Activated B cell treated with CpG ODN at 0.5 μM for 24 hours (primary cell): ENCODE measurements around the gene NASP. TPM values are rescaled to one million over a fixed set of nuclear protein-coding genes. Genes with fewer than 3 reads are reported as not detected.

Experiments
- ATAC-seq: fragments of 200-7000 bp; cut with Tn5 transposase; one replicate; pipeline ENCODE4 v1.10.0; 2021; ENCODE audit warnings: low read depth, mild to moderate bottlenecking, moderate library complexity
- CTCF ChIA-PET: fragments of 350-600 bp; sonication (Branson Sonifier 250); formaldehyde crosslinking; loops from one replicate; lab custom pipeline; 2021; ENCODE audit warnings: antibody characterized with exemption; lab: Charles Lee
- POLR2A ChIA-PET: fragments of 350-600 bp; sonication (Branson Sonifier 250); formaldehyde crosslinking; loops from one replicate; lab custom pipeline; 2021; ENCODE audit warnings: antibody characterized with exemption; lab: Charles Lee
- DNase-seq: peaks from one replicate; pipeline ENCODE4 v3.0.0; 2022
- H3K27ac Mint-ChIP-seq: one replicate; pipeline ENCODE4 v1.8.0; 2020; ENCODE audit warnings: mixed read lengths
- H3K27me3 Mint-ChIP-seq: one replicate; pipeline ENCODE4 v1.8.0; 2021; ENCODE audit warnings: mixed read lengths
- H3K36me3 Mint-ChIP-seq: one replicate; pipeline ENCODE4 v1.8.0; 2021; ENCODE audit warnings: low read depth, mixed read lengths
- H3K4me1 Mint-ChIP-seq: one replicate; pipeline ENCODE4 v1.8.0; 2021; ENCODE audit warnings: mixed read lengths
- H3K4me3 Mint-ChIP-seq: one replicate; pipeline ENCODE4 v1.8.0; 2020; ENCODE audit warnings: mild to moderate bottlenecking, mixed read lengths
- H3K9me3 Mint-ChIP-seq: one replicate; pipeline ENCODE4 v1.8.0; 2020; ENCODE audit warnings: mixed read lengths
- CTCF ChIP-seq: fragments of 200-600 bp; IDR thresholded peaks from one replicate; pipeline ENCODE4 v1.8.0; 2022; ENCODE audit warnings: antibody characterized with exemption, mild to moderate bottlenecking
- intact Hi-C: fragments of 100-400 bp; cut with micrococcal nuclease; formaldehyde crosslinking; loops from one replicate; pipeline ENCODE4 v1.15.1; 2024
- total RNA-seq: library from RNA; stranded (reverse); gene quantifications from 2 replicates; pipeline ENCODE4 v1.2.3, GENCODE V29; 2022

NASP gene
- total RNA-seq: 197 and 204 TPM in 2 replicates

GRCh38 chr1:45583666-45584350, at the start of gene NASP:
NASP (plus strand) TSS chr1:45584041; CDS start chr1:45584147, 106 bp downstream.
- TF ChIP-seq CTCF: no peak
- Mint-ChIP-seq H3K4me1 (peaks cover 50% of the 10 kb centered on the region), H3K9me3 (no peaks in the 10 kb centered on the region), H3K27ac (peak within 1 kb of the TSS; percentile 96), H3K36me3 (peaks cover 11% of the 10 kb centered on the region), H3K27me3 (no peaks in the 10 kb centered on the region), H3K4me3 (peak within 1 kb of the TSS; percentile 98)
- intact Hi-C loops: loop anchor here (1.0 to 10.0 kb wide), 12 partner anchors 13 to 862 kb away; partner anchors contain the start of genes BTBD19, CCDC163, DYNLT4 and IPP
- ATAC-seq: peak; percentile 55
- ChIA-PET CTCF (interaction anchor here (1.7 to 6.1 kb wide), 2 partner anchors 13 to 91 kb away, joined by 4 to 39 read pairs; no protein-coding TSS in a partner anchor), POLR2A (interaction anchor here (0.8 to 4.6 kb wide), 29 partner anchors 10 to 910 kb away, joined by 3 to 115 read pairs (median 9); partner anchors contain the start of genes AKR1A1, ARMH1, BTBD19 and CCDC163)
- peak; percentile 98 for DNase-seq

GRCh38 chr1:45535988-45536766, 47.7 kb upstream of the NASP start:
- no peak for TF ChIP-seq CTCF
- Mint-ChIP-seq H3K36me3 (no peaks in the 10 kb centered on the region), H3K4me1 (peaks cover 6% of the 10 kb centered on the region), H3K4me3 (no peak overlapping the region), H3K27me3 (no peaks in the 10 kb centered on the region), H3K9me3 (no peaks in the 10 kb centered on the region), H3K27ac (no peak overlapping the region)
- POLR2A ChIA-PET: interaction anchor here (0.6 to 2.2 kb wide), 4 partner anchors 14 to 248 kb away, joined by 3 to 12 read pairs (median 6); partner anchors contain the start of genes AKR1A1 and PRDX1
- intact Hi-C loops: no loop called here
- no peak for DNase-seq
- no peak for ATAC-seq
- CTCF ChIA-PET: interaction anchor here (1.1 to 1.9 kb wide), 3 partner anchors 23 to 34 kb away, joined by 3 to 4 read pairs (median 3); no protein-coding TSS in a partner anchor

- H3K27ac Mint-ChIP-seq: no peak overlapping the region
- ChIA-PET POLR2A (interaction anchor here (0.6 to 2.2 kb wide), 3 partner anchors 14 to 83 kb away, joined by 3 to 12 read pairs (median 7); partner anchors contain the start of genes AKR1A1 and PRDX1), CTCF (interaction anchor here (1.1 to 1.9 kb wide), 2 partner anchors 25 to 33 kb away, joined by 3 to 4 read pairs; no protein-coding TSS in a partner anchor)
- intact Hi-C loops: no loop called here
- ATAC-seq (no peak), DNase-seq (no peak)
- H3K4me1 Mint-ChIP-seq: peaks cover 12% of the 10 kb centered on the region
- H3K9me3 Mint-ChIP-seq: no peaks in the 10 kb centered on the region
- H3K4me3 Mint-ChIP-seq: no peak overlapping the region
- TF ChIP-seq CTCF: no peak
- no peaks in the 10 kb centered on the region for H3K27me3 Mint-ChIP-seq
- no peaks in the 10 kb centered on the region for H3K36me3 Mint-ChIP-seq
These were observed 47.0 kb upstream of the NASP start for GRCh38 chr1:45536886-45537285.

- DNase-seq (no peak), ATAC-seq (no peak)
- Mint-ChIP-seq H3K36me3 (no peaks in the 10 kb centered on the region), H3K27me3 (no peaks in the 10 kb centered on the region), H3K4me3 (no peak overlapping the region), H3K9me3 (no peaks in the 10 kb centered on the region), H3K4me1 (peaks cover 49% of the 10 kb centered on the region), H3K27ac (peak overlapping the region; percentile 30)
- intact Hi-C loops: no loop called here
- CTCF ChIA-PET: interaction anchor here (1.0 kb wide), 1 partner anchor 20 kb away, joined by 4 read pairs; the partner anchor contains the start of gene PRDX1
- POLR2A ChIA-PET: interaction anchor here (0.5 to 13.9 kb wide), 4 partner anchors 8 to 20 kb away, joined by 3 to 457 read pairs (median 8); partner anchors contain the start of genes AKR1A1 and PRDX1
- no peak for TF ChIP-seq CTCF
These were observed 42.6 kb upstream of the NASP start for GRCh38 chr1:45541193-45541592.
